ENCODE results near the gene TEX101.

GRCh38 chr19:43395561-43395960, 19.1 kb upstream of the TEX101 start:
- no peak for TF ChIP-seq CTCF (IDR thresholded peaks at IDR 0.05)
- no peak for TF ChIP-seq POLR2A (IDR thresholded peaks at IDR 0.05)

All from breast epithelium (tissue), 3 donors.